ENCODE results near the gene EIF2AK3.

EIF2AK3 gene

GRCh38 chr2:88540346-88540745 lies 86.9 kb downstream of the EIF2AK3 start:
- no peak for DNase-seq (ENCODE audit: low spot score)

GRCh38 chr2:88538362-88538917 lies 88.8 kb downstream of the EIF2AK3 start:
- no peak for DNase-seq (ENCODE audit: low spot score)

- no peak for DNase-seq (ENCODE audit: low spot score)
Measured at GRCh38 chr2:88537640-88538039, 89.6 kb downstream of the EIF2AK3 start.

GRCh38 chr2:88530081-88530480 lies 97.2 kb downstream of the EIF2AK3 start:
- DNase-seq (ENCODE audit: low spot score) = no peak

DNA sequence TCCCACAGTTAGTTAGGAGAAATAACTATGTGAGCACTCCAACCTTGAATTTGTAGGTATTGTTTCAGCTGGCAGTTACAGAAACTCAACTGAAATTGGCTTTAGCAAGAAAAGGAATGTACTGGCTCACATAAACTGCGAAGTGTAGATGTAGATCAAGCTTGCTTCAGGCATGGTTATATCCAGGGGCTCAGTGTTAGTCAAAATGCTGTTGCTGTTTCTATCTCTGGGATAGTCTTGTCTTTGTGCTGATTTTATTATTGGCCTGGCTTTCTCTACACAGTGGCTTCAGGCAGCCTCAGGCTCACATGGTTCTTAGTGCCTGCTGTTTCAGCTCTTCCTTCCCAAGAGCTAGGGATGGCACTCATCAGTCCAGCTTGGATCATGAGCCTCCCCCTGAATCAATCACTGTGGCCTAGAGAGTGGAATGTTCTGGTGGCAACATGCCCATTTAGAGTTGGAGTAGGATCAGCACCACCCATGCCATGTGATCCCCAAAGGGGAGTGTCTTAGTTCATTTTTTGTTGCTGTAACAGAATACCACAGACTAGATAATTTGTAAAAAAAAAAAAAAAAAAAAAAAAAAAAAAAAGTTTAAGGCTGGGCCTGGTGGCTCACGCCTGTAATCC lies 105.7 kb downstream of the EIF2AK3 start:
- DNase-seq (ENCODE audit: low spot score) = no peak

DNA sequence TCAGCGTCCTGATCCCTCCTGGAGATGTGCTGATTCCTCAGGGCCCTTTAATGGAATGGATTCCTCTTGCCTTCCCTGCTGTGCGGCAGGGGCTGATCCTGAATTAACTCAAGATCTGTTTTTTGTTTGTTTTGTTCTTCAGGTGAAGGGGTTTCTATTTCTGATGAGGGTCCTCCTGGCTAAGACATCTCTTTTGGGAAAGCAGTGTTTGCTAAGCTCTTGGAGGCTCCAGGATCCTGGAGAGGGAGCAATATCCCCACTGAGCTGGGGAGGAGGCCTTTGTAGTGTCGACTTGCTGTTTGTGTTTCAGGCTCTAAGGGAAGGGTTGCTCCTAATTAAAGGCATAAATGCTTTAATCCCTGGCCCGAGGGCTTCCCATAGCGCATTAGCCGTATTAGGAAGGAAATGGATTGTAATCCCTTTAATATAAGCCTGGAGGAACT lies 109.5 kb downstream of the EIF2AK3 start:
- DNase-seq (ENCODE audit: low spot score) = no peak

Data from HuH-7 (cell line).